HG03439 (cell line): Measurements from ENCODE around the gene GNA14.
"Not testable (repeated sequence)": the region's sequence is repeated elsewhere in the genome, so short reads cannot be mapped to it uniquely, and the experiment has no call there.

Experiments used
- ATAC-seq: cut with Tn5 transposase; IDR thresholded peaks from one replicate; pipeline ENCODE4 v1.9.1; 2021; ENCODE audit warnings: mild to moderate bottlenecking, moderate library complexity; ENCODE audit not compliant: unreplicated experiment

The GNA14 gene

GRCh38 chr9:77648234-77649108, at the start of gene GNA14:
Gene GNA14 (minus strand): TSS chr9:77648322. CDS start chr9:77647793, 529 bp downstream.
- no peak for ATAC-seq

- ATAC-seq: no peak
These were observed 49.3 kb upstream of the GNA14 start for GRCh38 chr9:77697238-77697984.

- not testable (repeated sequence) for ATAC-seq
These were observed 42.6 kb upstream of the GNA14 start for GRCh38 chr9:77690723-77691122.

GRCh38 chr9:77690119-77690518, 42.0 kb upstream of the GNA14 start:
- not testable (repeated sequence) for ATAC-seq

GRCh38 chr9:77687737-77688136, 39.6 kb upstream of the GNA14 start:
- ATAC-seq: not testable (repeated sequence)

GRCh38 chr9:77680581-77680980, 32.5 kb upstream of the GNA14 start:
- ATAC-seq: no peak

GRCh38 chr9:77679661-77680368, 31.7 kb upstream of the GNA14 start:
- no peak for ATAC-seq

- ATAC-seq: no peak
These were observed 31.0 kb upstream of the GNA14 start for GRCh38 chr9:77679088-77679487.

- ATAC-seq: no peak
These were observed 29.9 kb upstream of the GNA14 start for GRCh38 chr9:77677957-77678535.

- no peak for ATAC-seq
These were observed 29.3 kb upstream of the GNA14 start for GRCh38 chr9:77677397-77677796.

GRCh38 chr9:77673941-77674791, 26.0 kb upstream of the GNA14 start:
- no peak for ATAC-seq

- ATAC-seq: no peak
These were observed 24.1 kb upstream of the GNA14 start for GRCh38 chr9:77672183-77672582.

- no peak for ATAC-seq
These were observed 19.0 kb upstream of the GNA14 start for GRCh38 chr9:77667151-77667550.

GRCh38 chr9:77663754-77664153, 15.6 kb upstream of the GNA14 start:
- no peak for ATAC-seq

GRCh38 chr9:77661566-77662085, 13.5 kb upstream of the GNA14 start:
- no peak for ATAC-seq

GRCh38 chr9:77659926-77660325, 11.8 kb upstream of the GNA14 start:
- no peak for ATAC-seq

GRCh38 chr9:77651203-77651602, 3.1 kb upstream of the GNA14 start:
- no peak for ATAC-seq

- no peak for ATAC-seq
These were observed 1.1 kb upstream of the GNA14 start for GRCh38 chr9:77649109-77649812.
